Transverse colon (tissue), 3 donors: ENCODE results near the gene NMRAL1.

Experiments
- CTCF ChIP-seq, 5 experiments: fragments of 200-600 bp in 3 of 5; fragments of 450-650 bp in 2 of 5; sonication (generic) in 3 of 5; IDR thresholded peaks; 1 replicate in 2 of 5; 2 replicates in 3 of 5; pipeline ENCODE4 v1.5.1; 2016 to 2017; ENCODE audit warnings: antibody characterized with exemption in 5 of 5, inconsistent platforms in 3 of 5, mild to moderate bottlenecking in 2 of 5, moderate library complexity in 1 of 5
- POLR2A ChIP-seq: fragments of 450-650 bp; IDR thresholded peaks from one replicate; pipeline ENCODE4 v1.6.1; 2016; ENCODE audit warnings: antibody characterized with exemption, mild to moderate bottlenecking, moderate library complexity

GRCh38 chr16:4431023-4431422 is 43.4 kb downstream of the NMRAL1 start:
- TF ChIP-seq CTCF (IDR thresholded peaks at IDR 0.05) (no peak), POLR2A (no peak)
